PFSK-1 (cell line): ENCODE data around the gene SRRT.

Source experiments
- FOXP2 ChIP-seq: optimal IDR thresholded peaks from 2 replicates; pipeline ENCODE3; 2011; ENCODE audit warnings: borderline replicate concordance, control low read depth, inconsistent platforms; ENCODE audit not compliant: insufficient read depth; ENCODE audit errors: extremely low read length, extremely low read depth
- POLR2AphosphoS5 ChIP-seq: IDR thresholded peaks from 2 replicates; pipeline ENCODE4 v1.6.1; 2012; ENCODE audit warnings: low read depth, mild to moderate bottlenecking, control low read depth, low read length, moderate library complexity
- SIN3A ChIP-seq: IDR thresholded peaks from 2 replicates; pipeline ENCODE4 v1.6.1; 2012; ENCODE audit warnings: mild to moderate bottlenecking, low read length, moderate library complexity, borderline replicate concordance; ENCODE audit not compliant: insufficient read depth
- TAF1 ChIP-seq: IDR thresholded peaks from 2 replicates; pipeline ENCODE4 v1.6.1; 2012; ENCODE audit warnings: low read length, control low read depth, borderline replicate concordance; ENCODE audit not compliant: insufficient read depth
- TF ChIP-seq, protein P1 (sequence below), 2 experiments: IDR thresholded peaks; 2 replicates each; pipeline versions ENCODE4 v1.6.1 to v1.8.0; 2011 to 2012; ENCODE audit warnings: low read depth in 2 of 2, low read length in 2 of 2, control low read depth in 1 of 2, inconsistent platforms in 1 of 2, mild to moderate bottlenecking in 1 of 2, moderate library complexity in 1 of 2; ENCODE audit not compliant: insufficient read depth in 1 of 2

SRRT gene

DNA sequence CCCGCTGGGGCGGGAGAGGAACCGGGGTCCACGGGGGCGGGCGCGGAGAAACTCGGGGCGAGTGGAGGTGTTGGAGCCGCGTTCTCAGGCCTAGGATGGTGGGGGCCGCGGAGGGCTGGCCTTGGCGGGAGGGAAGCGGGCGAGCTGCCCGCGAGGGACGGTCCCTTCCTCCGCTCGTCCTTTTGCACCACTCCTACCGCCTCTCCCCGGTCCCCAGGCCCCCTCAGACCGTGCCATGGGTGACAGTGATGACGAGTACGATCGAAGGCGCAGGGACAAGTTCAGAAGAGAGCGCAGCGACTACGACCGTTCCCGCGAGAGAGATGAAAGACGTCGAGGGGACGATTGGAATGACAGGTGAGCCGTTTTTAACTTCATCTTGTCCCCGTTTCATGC, 451 bp downstream of the SRRT start:
- TF ChIP-seq TAF1 = no peak
- no peak for TF ChIP-seq FOXP2
- no peak for TF ChIP-seq POLR2AphosphoS5
- no peak for TF ChIP-seq SIN3A
- TF ChIP-seq, protein P1, sequence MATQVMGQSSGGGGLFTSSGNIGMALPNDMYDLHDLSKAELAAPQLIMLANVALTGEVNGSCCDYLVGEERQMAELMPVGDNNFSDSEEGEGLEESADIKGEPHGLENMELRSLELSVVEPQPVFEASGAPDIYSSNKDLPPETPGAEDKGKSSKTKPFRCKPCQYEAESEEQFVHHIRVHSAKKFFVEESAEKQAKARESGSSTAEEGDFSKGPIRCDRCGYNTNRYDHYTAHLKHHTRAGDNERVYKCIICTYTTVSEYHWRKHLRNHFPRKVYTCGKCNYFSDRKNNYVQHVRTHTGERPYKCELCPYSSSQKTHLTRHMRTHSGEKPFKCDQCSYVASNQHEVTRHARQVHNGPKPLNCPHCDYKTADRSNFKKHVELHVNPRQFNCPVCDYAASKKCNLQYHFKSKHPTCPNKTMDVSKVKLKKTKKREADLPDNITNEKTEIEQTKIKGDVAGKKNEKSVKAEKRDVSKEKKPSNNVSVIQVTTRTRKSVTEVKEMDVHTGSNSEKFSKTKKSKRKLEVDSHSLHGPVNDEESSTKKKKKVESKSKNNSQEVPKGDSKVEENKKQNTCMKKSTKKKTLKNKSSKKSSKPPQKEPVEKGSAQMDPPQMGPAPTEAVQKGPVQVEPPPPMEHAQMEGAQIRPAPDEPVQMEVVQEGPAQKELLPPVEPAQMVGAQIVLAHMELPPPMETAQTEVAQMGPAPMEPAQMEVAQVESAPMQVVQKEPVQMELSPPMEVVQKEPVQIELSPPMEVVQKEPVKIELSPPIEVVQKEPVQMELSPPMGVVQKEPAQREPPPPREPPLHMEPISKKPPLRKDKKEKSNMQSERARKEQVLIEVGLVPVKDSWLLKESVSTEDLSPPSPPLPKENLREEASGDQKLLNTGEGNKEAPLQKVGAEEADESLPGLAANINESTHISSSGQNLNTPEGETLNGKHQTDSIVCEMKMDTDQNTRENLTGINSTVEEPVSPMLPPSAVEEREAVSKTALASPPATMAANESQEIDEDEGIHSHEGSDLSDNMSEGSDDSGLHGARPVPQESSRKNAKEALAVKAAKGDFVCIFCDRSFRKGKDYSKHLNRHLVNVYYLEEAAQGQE (IDR thresholded peaks at IDR 0.05; ENCODE audit: insufficient read depth in 1 of 2, low read depth in 2 of 2, low read length in 2 of 2) = no peak

DNA sequence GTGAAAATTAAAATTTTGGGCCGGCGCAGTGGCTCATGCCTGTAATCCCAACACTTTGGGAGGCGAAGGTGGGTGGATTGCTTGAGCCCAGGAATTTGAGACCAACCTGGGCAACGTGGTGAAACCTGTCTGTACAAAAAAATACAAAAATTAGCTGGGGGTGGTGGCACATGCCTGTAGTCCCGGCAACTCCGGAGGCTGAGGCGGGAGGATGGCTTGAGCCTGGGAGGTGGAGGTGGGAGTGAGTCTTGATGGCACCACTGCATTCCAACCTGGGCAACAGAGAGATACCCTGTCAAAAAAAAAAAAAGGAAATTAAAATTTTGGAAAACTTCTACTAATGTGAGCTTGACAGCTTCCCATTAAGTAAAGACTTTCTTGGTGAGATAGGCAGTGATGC, 3.1 kb downstream of the SRRT start:
- TF ChIP-seq TAF1 (no peak), POLR2AphosphoS5 (no peak), SIN3A (no peak), FOXP2 (no peak)
- TF ChIP-seq, protein P1 (IDR thresholded peaks at IDR 0.05; ENCODE audit: insufficient read depth in 1 of 2, low read depth in 2 of 2, low read length in 2 of 2) = no peak

- TF ChIP-seq POLR2AphosphoS5 (no peak), SIN3A (no peak), FOXP2 (no peak), TAF1 (no peak)
- TF ChIP-seq, protein P1 (IDR thresholded peaks at IDR 0.05; ENCODE audit: insufficient read depth in 1 of 2, low read depth in 2 of 2, low read length in 2 of 2) = no peak
These were observed 3.8 kb downstream of the SRRT start for GRCh38 chr7:100878685-100879084.

- TF ChIP-seq POLR2AphosphoS5 = no peak
- TF ChIP-seq SIN3A = no peak
- no peak for TF ChIP-seq FOXP2
- TF ChIP-seq TAF1 = no peak
- TF ChIP-seq, protein P1 (IDR thresholded peaks at IDR 0.05; ENCODE audit: insufficient read depth in 1 of 2, low read depth in 2 of 2, low read length in 2 of 2) = no peak
These were observed 4.9 kb downstream of the SRRT start for GRCh38 chr7:100879685-100880261.

DNA sequence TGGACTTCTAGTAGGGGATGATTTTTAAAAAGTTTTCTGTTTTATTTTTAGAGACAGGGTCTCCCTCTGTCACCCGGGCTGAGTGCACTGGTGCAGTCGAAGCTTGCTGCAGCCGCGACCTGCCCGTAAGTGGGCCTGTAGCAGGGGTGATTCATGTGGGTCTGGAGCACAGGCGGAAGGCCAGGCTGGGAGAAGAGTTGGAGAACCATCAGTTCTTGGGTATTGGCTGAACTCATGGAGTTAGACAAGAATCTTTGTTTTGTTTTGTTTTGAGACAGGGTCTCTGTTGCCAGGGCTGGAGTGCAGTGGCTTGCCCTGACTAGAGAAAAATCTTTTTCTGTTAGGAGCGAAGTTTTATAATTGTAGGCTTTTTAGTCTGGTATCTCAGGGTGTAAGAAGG, 5.7 kb downstream of the SRRT start:
- no peak for TF ChIP-seq SIN3A
- TF ChIP-seq FOXP2 = no peak
- TF ChIP-seq POLR2AphosphoS5 = no peak
- TF ChIP-seq, protein P1 (IDR thresholded peaks at IDR 0.05; ENCODE audit: insufficient read depth in 1 of 2, low read depth in 2 of 2, low read length in 2 of 2) = no peak
- no peak for TF ChIP-seq TAF1
